Urinary bladder (tissue), 4 donors: ENCODE results near the gene RPS6KA5. TPM values are rescaled to one million over a fixed set of nuclear protein-coding genes. Genes with fewer than 3 reads are reported as not detected.
"Not testable (repeated sequence)": the region's sequence is repeated elsewhere in the genome, so short reads cannot be mapped to it uniquely, and the experiment has no call there.

Source experiments
- DNase-seq: peaks from one replicate; pipeline ENCODE4 v3.0.0-alpha.2; 2015; ENCODE audit errors: extremely low spot score
- H3K27ac ChIP-seq: one replicate; pipeline ENCODE4 v1.5.1; 2013; ENCODE audit warnings: low read depth, mild to moderate bottlenecking, moderate library complexity
- H3K36me3 ChIP-seq: one replicate; pipeline ENCODE4 v1.6.1; 2013; ENCODE audit warnings: mild to moderate bottlenecking, moderate library complexity; ENCODE audit not compliant: insufficient read depth
- H3K4me1 ChIP-seq: one replicate; pipeline ENCODE4 v1.6.1; 2013; ENCODE audit warnings: mild to moderate bottlenecking, moderate library complexity; ENCODE audit not compliant: insufficient read depth
- H3K4me3 ChIP-seq: one replicate; pipeline ENCODE4 v1.5.1; 2013; ENCODE audit warnings: low read depth, low read length
- WGBS: extraction: QIAGEN DNeasy Blood & Tissue Kit; methylation state at CpG from one replicate; pipeline ENCODE4 v1.1.7; 2013; 5-methylcytosine and 5-hydroxymethylcytosine counted together
- polyA plus RNA-seq: library from polyadenylated mRNA; stranded (reverse); fragments of 200-250 nt; gene quantifications from one replicate; pipeline ENCODE4 v1.2.3, GENCODE V29; 2013
- total RNA-seq: library from RNA; depleted of rRNA; stranded (reverse); fragments of >200 nt; gene quantifications from one replicate; pipeline ENCODE4 v1.2.3, GENCODE V29; 2014
- donor health status: healthy with polysubstance abuse.
- donor health status: healthy.

RPS6KA5 gene
- total and polyA plus RNA-seq, 2 donors: 13.4 to 19.8 TPM

DNA sequence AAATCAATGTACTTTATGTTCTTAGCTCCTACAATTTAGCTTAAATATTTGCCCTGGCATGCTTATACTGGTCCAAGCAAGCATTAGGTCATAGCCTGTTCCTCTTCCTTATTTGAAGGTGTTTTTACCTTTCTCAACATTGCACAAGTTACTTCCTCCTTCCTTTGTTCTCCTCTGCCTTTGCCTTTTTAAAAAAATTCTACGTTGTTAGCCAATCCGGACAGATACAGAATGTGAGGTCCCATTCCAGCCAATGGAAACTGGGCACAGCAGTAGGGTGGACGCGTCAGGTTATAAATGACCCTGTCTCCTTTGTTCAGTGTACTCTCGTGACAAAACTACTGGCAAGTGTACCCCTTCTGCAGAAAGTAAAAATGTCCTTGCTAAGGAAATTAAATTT lies 27.0 kb upstream of the RPS6KA5 start:
- H3K27ac ChIP-seq, H3K36me3 ChIP-seq, H3K4me3 ChIP-seq, H3K4me1 ChIP-seq: not testable (repeated sequence)
- peak; percentile 32 for DNase-seq
- WGBS: 76% methylated on average over 5 of the region's 5 CpGs

DNA sequence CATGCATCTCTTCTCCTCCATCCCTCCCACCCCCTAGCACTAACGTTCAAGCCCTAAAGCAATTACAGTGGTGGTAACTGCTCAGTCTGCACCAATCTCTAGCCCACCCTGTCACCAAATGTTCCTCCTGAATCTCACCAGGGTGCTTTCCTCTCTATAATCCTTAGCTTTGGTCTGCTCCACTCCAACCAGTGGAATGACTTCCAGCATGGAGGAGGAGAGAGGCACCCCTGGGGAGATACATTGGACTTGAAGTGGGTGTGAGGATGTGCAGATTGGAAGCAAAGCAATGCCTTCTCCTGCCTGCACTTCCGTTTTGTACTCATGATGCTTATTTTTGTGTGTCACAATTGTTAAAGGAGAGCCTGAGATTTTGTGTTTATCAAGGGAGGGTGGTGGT lies 24.1 kb upstream of the RPS6KA5 start:
- Histone ChIP-seq H3K36me3 (no peaks in the 10 kb centered on the region), H3K4me1 (no peaks in the 10 kb centered on the region), H3K27ac (no peak overlapping the region), H3K4me3 (no peak overlapping the region)
- 61% methylated on average over 2 of the region's 2 CpGs for WGBS
- DNase-seq: no peak

- Histone ChIP-seq H3K4me3 (no peak overlapping the region), H3K36me3 (no peaks in the 10 kb centered on the region), H3K4me1 (no peaks in the 10 kb centered on the region), H3K27ac (no peak overlapping the region)
- DNase-seq: no peak
- 89% methylated on average over 3 of the region's 3 CpGs for WGBS
Observed at GRCh38 chr14:91082282-91082681, 21.8 kb upstream of the RPS6KA5 start.

DNA sequence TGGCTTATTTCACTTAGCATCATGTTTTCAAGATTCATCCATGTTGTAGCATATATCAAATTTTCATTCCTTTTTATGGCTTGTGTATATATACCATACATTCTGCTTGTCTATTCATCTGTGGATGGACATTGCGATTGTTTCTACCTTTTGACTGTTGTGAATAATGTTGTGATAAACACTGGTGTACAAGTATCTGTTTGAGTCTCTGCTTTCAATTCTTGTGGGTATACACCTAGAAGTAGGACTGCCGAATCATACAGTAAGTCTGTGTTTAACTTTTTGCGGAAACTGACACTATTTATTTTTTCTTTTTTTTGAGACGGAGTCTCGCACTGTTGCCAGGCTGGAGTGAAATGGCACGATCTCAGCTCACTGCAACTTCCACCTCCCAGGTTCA lies 19.6 kb upstream of the RPS6KA5 start:
- 95% methylated on average over 6 of the region's 6 CpGs for WGBS
- Histone ChIP-seq H3K27ac (no peak overlapping the region), H3K36me3 (no peaks in the 10 kb centered on the region), H3K4me1 (no peaks in the 10 kb centered on the region), H3K4me3 (no peak overlapping the region)
- no peak for DNase-seq

DNA sequence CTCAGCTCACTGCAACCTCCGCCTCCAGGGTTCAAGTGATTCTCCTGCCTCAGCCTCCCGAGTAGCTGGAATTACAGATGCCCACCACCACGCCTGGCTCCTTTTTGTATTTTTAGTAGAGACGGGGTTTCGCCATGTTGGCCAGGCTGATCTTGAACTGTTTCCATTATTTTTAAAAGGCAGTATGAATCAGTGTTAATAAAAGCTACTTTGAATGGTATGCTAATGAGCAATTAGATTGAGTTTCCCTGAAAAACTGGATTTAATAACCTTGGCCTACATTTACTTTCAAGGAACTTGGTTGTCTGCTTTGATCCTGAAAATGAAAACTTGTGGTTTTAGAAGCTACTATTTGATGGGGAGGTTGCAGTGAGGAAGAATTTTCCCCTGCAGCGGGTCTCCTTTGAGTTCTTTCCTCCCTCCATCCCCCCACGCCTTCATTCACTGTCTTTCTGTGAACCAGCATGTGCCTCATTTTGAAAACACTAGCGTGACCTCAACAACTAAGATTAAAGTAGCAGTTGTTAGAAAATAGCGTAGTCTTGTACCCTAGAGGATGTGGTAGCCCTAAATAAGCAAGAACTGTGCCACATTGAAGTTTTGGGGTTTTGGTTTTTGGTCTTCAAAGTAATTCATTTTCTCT lies 17.8 kb upstream of the RPS6KA5 start:
- WGBS: 92% methylated on average over 9 of the region's 9 CpGs
- no peaks in the 10 kb centered on the region for H3K36me3 ChIP-seq
- DNase-seq: no peak
- H3K27ac ChIP-seq: no peak overlapping the region
- H3K4me1 ChIP-seq: no peaks in the 10 kb centered on the region
- H3K4me3 ChIP-seq: no peak overlapping the region

DNA sequence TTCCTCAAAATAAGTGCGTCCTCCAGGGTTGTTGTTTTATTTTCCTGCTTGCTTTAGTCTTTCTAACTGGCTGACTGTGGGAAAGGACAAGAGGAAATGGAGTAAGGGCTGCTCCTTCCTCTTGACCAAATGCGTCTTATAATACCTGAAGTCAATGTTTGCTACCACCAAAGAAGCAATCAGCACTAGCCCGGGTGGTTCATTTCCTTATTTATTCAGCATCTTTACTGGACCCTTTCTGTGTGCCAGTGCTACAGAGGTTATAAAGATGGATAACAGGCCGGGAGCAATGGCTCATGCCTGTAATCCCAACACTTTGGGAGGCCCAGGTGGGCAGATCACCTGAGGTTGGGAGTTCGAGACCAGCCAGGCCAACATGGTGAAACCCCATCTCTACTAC lies 15.1 kb upstream of the RPS6KA5 start:
- WGBS: 91% methylated on average over 5 of the region's 5 CpGs
- no peaks in the 10 kb centered on the region for H3K4me1 ChIP-seq
- no peaks in the 10 kb centered on the region for H3K36me3 ChIP-seq
- H3K27ac ChIP-seq: no peak overlapping the region
- DNase-seq: no peak
- no peak overlapping the region for H3K4me3 ChIP-seq

DNA sequence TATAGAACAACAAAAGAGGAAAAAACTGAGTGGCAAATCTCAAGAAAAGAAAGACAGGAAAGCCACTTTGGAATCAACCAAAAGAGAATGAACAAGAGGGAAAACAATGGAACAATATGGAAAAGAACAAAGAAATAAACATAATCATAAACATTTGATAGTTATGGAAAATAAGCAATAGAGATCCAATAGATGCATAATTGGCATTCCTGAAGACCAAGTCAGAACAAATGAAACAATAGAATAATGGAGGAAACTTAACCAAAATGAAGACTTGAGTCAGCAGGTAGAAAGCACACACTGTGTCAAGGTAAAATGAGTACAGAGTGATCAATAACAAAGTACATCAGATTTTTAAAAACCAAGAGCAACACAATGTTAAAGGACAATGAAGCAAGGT lies 10.1 kb upstream of the RPS6KA5 start:
- no peaks in the 10 kb centered on the region for H3K4me1 ChIP-seq
- no peak for DNase-seq
- no peak overlapping the region for H3K27ac ChIP-seq
- H3K4me3 ChIP-seq: no peak overlapping the region
- H3K36me3 ChIP-seq: no peaks in the 10 kb centered on the region

GRCh38 chr14:91068642-91069041 lies 8.2 kb upstream of the RPS6KA5 start:
- H3K27ac ChIP-seq: no peak overlapping the region
- 93% methylated on average over 2 of the region's 2 CpGs for WGBS
- DNase-seq: no peak

GRCh38 chr14:91067186-91067585 lies 6.7 kb upstream of the RPS6KA5 start:
- no peak overlapping the region for H3K27ac ChIP-seq
- H3K4me3 ChIP-seq: no peak overlapping the region
- DNase-seq: no peak
- H3K36me3 ChIP-seq: no peaks in the 10 kb centered on the region
- 96% methylated on average over 1 of the region's 1 CpG for WGBS
- no peaks in the 10 kb centered on the region for H3K4me1 ChIP-seq

More at GRCh38 chr14:91068642-91069041, 8.2 kb upstream of the RPS6KA5 start:
- H3K36me3 ChIP-seq: no peaks in the 10 kb centered on the region
- no peaks in the 10 kb centered on the region for H3K4me1 ChIP-seq
- H3K4me3 ChIP-seq: no peak overlapping the region

DNA sequence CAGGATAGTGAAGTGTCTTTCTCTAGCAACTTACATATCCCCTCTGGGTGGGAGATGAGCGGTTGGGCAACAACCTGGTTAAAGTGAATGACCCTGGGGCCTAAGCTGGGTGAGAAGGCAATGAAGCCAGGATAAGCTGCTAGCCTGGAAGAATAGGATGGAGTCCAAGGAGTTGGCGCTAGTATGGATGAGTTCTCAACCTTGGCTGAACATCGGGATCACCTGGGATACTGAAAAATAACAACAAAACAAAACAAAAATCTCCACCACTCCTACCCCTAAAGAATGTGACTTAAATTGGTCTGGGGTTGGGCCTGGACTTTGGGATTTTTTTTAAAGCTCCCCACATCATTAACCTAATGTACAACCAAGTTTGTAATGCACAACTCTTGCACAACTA lies 4.8 kb upstream of the RPS6KA5 start:
- WGBS: 49% methylated on average over 3 of the region's 3 CpGs
- DNase-seq: no peak
- no peak overlapping the region for H3K27ac ChIP-seq

GRCh38 chr14:91063119-91063518 lies 2.7 kb upstream of the RPS6KA5 start:
- no peak for DNase-seq
- H3K4me1 ChIP-seq: no peaks in the 10 kb centered on the region
- H3K27ac ChIP-seq: no peak overlapping the region
- no peaks in the 10 kb centered on the region for H3K36me3 ChIP-seq
- no peak overlapping the region for H3K4me3 ChIP-seq

More for the DNA sequence above, 4.8 kb upstream of the RPS6KA5 start:
- H3K4me1 ChIP-seq: no peaks in the 10 kb centered on the region
- no peak overlapping the region for H3K4me3 ChIP-seq
- H3K36me3 ChIP-seq: no peaks in the 10 kb centered on the region

DNA sequence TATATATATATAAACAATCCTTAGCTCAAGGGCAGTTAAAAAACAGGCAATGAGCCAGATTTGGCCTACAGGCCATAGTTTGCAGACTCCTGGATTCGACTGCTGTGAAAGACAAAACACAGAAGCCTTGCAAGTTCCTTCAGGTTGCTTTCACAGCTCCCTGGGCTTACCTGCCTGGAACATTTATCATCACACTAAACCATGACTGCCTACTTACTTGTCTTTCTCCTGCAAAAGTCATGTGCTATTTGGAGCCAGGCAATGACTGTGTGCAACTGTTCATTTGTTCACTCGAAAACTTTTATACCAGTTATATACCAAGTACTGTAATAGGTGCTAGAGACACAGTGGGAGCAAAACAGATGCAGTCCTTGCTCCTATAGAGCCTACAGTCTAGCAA lies 2.2 kb upstream of the RPS6KA5 start:
- Histone ChIP-seq H3K36me3 (no peaks in the 10 kb centered on the region), H3K4me1 (no peaks in the 10 kb centered on the region), H3K4me3 (no peak overlapping the region), H3K27ac (no peak overlapping the region)
- DNase-seq: no peak
- 62% methylated on average over 2 of the region's 2 CpGs for WGBS

GRCh38 chr14:91061056-91061887 lies 831 bp upstream of the RPS6KA5 start:
- no peaks in the 10 kb centered on the region for H3K36me3 ChIP-seq
- peak overlapping the region; percentile 28 for H3K4me3 ChIP-seq
- WGBS: 1% methylated on average over 26 of the region's 26 CpGs
- H3K27ac ChIP-seq: peak overlapping the region; percentile 55
- no peaks in the 10 kb centered on the region for H3K4me1 ChIP-seq
- DNase-seq: no peak

DNA sequence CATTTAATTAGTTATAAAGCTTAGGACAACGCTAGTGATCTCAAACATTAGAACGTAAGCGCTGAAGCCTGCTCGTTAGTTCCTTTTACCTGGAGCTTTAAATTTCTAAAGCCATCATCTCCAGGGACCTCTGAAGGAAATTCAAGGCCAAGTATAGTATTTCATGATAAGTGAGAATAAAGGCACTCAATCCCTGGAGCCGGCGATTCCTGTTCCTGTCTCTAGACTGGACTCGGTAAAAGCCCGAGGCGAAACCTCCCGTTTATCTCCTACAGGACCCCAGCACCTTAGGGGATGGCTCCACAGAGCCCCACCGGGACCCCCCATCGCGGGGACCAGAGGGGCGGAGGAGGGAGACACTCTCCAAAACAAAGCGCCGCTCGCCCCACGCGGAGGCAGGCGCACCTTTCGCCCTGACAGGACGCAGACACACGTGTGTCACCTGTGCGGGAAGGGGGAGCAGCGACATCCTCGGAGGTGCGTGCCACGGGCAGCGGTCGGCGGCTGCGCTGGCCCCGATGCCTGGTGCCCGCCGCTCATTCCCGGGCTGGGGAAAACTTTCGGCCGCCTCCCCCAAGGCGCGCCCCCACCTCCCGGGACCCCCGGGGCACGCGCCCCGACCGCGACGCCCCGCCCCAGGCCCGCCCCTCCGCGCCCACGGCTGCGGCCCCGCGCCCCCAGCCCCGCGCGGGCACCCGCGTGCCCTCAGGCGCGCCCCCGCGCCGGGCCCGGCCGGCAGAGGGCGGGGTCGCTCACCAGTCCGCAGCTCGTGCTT lies 678 bp downstream of the RPS6KA5 start:
- Histone ChIP-seq H3K27ac (peak overlapping the region; percentile 94), H3K4me1 (no peaks in the 10 kb centered on the region), H3K36me3 (no peaks in the 10 kb centered on the region), H3K4me3 (peak overlapping the region; percentile 84)
- no peak for DNase-seq
- WGBS: under 1% methylated on average over 72 of the region's 72 CpGs
